ENCODE measurements around the gene RHOV.

The RHOV gene

GRCh38 chr15:40902605-40903561, 28.8 kb upstream of the RHOV start:
- no peak overlapping the region for H3K4me3 ChIP-seq (ENCODE audit: low read depth, low read length)
- TF ChIP-seq CTCF (IDR thresholded peaks at IDR 0.05; ENCODE audit: borderline replicate concordance, insufficient read depth, low read depth, low read length): no peak

- H3K4me3 ChIP-seq (ENCODE audit: low read depth, low read length): no peak overlapping the region
- TF ChIP-seq CTCF (IDR thresholded peaks at IDR 0.05; ENCODE audit: borderline replicate concordance, insufficient read depth, low read depth, low read length): no peak
Observed at GRCh38 chr15:40901053-40901443, 27.0 kb upstream of the RHOV start.

- no peak overlapping the region for H3K4me3 ChIP-seq (ENCODE audit: low read depth, low read length)
- no peak for TF ChIP-seq CTCF (IDR thresholded peaks at IDR 0.05; ENCODE audit: borderline replicate concordance, insufficient read depth, low read depth, low read length)
Observed at GRCh38 chr15:40900256-40901052, 26.4 kb upstream of the RHOV start.

GRCh38 chr15:40899536-40900207, 25.6 kb upstream of the RHOV start:
- TF ChIP-seq CTCF (IDR thresholded peaks at IDR 0.05; ENCODE audit: borderline replicate concordance, insufficient read depth, low read depth, low read length): no peak

GRCh38 chr15:40894681-40895448, 20.8 kb upstream of the RHOV start:
- peak; percentile 75 for TF ChIP-seq CTCF (IDR thresholded peaks at IDR 0.05; ENCODE audit: borderline replicate concordance, insufficient read depth, low read depth, low read length)
- H3K4me3 ChIP-seq (ENCODE audit: low read depth, low read length): peak overlapping the region; percentile 96

More at GRCh38 chr15:40899536-40900207, 25.6 kb upstream of the RHOV start:
- no peak overlapping the region for H3K4me3 ChIP-seq (ENCODE audit: low read depth, low read length)
